ENCODE results near the gene CORO7.

The CORO7 gene

DNA sequence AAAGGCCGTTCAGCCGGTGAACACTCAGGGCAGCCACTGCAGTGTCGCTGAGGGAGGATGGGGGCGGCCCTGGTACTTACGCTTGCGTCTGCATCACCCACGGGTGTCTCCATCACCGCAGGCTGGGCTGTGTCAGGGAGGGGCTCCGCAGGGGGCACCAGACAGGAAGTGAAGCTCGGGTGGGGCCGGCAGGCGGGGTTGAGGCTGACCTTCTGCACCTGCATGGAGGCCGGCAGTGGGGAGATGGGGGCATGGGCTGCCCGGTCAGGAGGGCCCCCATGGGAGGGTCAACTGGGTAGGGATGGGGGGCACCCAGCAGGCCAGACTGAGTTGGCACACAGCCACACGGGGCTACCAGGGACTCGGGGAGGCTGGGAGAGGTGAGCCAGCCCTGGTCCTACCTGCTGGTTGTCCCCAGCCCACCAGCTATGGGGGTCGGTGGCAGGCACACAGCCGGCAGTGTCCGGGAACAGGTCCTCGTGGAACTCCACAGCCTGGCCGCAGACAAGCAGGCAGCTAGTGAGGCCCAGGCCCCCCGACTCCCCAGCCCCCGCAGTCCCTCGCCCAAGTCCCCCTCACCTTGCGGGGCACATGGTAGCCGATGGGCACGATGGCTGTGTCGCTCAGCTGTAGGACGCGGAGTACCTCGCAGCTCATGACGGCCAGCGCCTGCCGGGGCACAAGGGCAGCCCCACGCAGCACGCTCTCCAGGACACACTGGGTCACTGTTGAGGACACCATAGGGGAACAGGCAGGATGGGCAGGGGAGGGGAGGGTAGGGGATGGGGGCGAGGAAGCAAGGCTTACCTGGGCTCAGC, 52.0 kb downstream of the CORO7 start:
- POLR2A ChIA-PET, result no interaction called here
- TF ChIP-seq, protein P1, sequence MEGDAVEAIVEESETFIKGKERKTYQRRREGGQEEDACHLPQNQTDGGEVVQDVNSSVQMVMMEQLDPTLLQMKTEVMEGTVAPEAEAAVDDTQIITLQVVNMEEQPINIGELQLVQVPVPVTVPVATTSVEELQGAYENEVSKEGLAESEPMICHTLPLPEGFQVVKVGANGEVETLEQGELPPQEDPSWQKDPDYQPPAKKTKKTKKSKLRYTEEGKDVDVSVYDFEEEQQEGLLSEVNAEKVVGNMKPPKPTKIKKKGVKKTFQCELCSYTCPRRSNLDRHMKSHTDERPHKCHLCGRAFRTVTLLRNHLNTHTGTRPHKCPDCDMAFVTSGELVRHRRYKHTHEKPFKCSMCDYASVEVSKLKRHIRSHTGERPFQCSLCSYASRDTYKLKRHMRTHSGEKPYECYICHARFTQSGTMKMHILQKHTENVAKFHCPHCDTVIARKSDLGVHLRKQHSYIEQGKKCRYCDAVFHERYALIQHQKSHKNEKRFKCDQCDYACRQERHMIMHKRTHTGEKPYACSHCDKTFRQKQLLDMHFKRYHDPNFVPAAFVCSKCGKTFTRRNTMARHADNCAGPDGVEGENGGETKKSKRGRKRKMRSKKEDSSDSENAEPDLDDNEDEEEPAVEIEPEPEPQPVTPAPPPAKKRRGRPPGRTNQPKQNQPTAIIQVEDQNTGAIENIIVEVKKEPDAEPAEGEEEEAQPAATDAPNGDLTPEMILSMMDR (IDR thresholded peaks at IDR 0.05; ENCODE audit: insufficient read depth, low read length, missing control alignments), result no peak
- CTCF ChIA-PET, result interaction anchor here (0.8 to 8.8 kb wide), 3 partner anchors 11 to 39 kb away, joined by 3 to 174 read pairs (median 3); no protein-coding TSS in a partner anchor
- no peak for DNase-seq (ENCODE audit: low read depth, low spot score)
- no peak overlapping the region for H3K4me3 ChIP-seq (ENCODE audit: low read depth, low read length)

DNA sequence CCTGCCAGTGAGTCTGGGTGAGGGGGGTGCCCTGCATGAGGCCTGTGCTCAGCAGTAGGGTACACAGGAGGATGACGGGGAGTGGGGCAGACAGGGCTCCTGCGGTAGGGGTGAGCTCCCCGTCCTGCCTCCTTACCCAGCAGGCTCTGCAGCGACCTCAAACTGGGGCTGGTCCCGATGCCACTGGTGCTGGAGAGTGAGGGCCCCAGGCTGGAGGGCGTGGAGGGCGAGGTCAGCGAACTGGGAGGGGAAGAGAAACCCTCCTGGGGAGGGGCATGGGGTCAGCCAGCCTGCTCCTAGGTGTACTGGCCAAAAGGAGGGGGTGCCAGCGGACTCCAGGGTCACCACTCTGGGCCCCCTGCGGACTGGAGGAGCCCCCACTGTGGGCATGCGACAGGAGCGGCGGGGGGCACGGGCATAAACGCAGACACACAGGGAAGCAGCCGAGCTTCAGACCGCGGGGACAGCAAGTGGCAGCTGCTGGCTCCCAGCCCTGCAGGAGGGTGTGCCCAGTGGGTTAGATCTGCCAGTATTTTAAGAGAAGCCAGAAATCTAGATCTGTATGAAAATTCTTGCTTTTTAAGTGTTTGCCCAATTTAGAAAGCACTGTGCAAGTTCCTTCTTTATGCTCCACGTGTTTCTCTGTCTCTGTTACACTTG, 53.8 kb downstream of the CORO7 start:
- CTCF ChIA-PET, result interaction anchor here (1.5 to 8.8 kb wide), 5 partner anchors 11 to 41 kb away, joined by 6 to 317 read pairs (median 65); no protein-coding TSS in a partner anchor
- POLR2A ChIA-PET, result no interaction called here
- TF ChIP-seq, protein P1 (IDR thresholded peaks at IDR 0.05; ENCODE audit: insufficient read depth, low read length, missing control alignments), result no peak
- no peak overlapping the region for H3K4me3 ChIP-seq (ENCODE audit: low read depth, low read length)
- DNase-seq (ENCODE audit: low read depth, low spot score), result no peak

DNA sequence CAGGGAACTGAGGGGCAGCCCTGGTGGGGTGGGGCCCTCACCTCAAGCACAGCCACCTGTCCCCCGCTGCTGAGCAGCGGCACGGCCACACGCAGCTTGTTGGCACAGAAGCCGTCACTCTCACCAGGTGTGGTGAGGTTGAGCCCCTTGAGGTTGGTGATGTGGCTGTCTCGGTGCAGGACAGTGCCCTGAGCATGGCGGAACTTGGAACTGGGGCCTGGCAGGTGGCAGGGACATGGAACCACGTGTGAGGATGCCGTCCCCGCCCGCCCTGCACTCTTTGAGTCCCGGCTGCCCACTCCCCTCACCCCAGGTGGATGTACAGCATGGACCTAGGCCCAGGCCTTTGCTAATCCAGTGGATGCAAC, 54.5 kb downstream of the CORO7 start:
- H3K4me3 ChIP-seq (ENCODE audit: low read depth, low read length), result no peak overlapping the region
- ChIA-PET POLR2A (no interaction called here), CTCF (interaction anchor here (0.9 to 5.3 kb wide), 8 partner anchors 7 to 108 kb away, joined by 3 to 317 read pairs (median 19); partner anchors contain the start of gene VASN)
- no peak for DNase-seq (ENCODE audit: low read depth, low spot score)
- TF ChIP-seq, protein P1 (IDR thresholded peaks at IDR 0.05; ENCODE audit: insufficient read depth, low read length, missing control alignments), result no peak

DNA sequence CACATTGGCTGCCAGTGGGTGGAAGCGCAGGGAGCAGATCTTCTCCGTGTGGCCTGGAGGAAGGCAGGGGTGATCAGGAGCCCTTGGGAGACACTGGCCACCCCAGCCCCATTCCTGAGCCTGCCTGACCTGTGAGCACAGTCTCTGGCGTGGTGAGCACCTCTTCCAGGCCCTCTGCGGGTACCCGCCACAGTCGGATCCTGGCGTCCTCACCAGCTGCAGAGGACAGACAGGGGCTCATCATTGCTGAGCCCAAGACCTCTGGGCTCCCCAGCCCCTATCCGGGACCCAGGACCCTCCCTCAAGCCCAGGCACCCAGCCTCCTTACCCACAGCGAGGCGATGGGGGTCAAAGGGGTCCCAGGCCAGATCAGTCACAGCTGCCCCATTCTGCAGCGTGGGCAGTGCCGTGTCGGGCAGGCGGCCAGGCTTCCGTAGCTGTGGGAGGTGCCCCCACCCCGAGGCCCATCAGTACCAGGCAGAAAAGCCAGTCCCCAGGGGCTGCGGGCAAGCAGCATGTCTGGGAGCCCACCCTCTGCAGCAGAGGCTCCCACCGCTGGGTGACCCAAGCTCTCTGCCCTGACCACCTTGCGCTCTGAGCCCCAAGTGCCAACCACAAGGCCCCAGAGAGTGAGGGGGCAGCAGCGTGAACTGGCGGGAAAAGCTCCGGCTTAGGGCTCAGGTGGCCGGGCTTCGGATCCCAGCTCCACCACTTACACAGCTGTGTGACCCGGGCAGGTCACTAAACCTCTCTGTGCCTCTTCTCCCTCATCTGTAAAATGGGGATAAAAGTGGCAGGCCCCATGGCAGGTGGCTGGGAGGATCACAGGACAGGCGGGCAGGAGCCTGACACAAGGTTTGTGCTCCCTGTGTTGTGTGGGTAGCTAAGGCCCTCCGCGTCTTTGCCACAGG, 55.1 kb downstream of the CORO7 start:
- DNase-seq (ENCODE audit: low read depth, low spot score), result no peak
- CTCF ChIA-PET, result interaction anchor here (0.9 to 5.3 kb wide), 8 partner anchors 8 to 107 kb away, joined by 3 to 317 read pairs (median 19); partner anchors contain the start of gene VASN
- POLR2A ChIA-PET, result no interaction called here
- no peak overlapping the region for H3K4me3 ChIP-seq (ENCODE audit: low read depth, low read length)
- TF ChIP-seq, protein P1 (IDR thresholded peaks at IDR 0.05; ENCODE audit: insufficient read depth, low read length, missing control alignments), result no peak

DNA sequence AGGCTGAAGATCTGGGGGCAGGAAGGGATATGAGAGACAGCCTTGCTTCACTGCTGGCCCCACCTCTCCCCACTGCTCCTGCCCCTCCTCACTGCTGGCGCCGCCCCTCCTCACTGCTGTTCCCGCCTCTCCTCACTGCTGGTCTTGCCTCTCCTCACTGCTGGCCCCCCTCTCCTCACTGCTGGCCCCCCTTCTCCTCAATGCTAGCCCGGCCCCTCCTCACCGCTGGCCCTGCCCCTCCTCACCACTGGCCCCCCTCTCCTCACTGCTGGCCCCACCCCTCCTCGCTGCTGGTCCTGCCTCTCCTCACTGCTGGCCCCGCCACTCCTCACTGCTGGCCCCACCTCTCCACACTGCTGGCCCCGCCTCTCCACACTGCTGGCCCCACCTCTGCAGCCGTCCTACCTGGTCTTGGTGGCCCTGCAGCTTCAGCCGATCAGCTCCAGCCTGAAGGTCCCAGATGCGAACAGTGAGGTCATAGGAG, 55.8 kb downstream of the CORO7 start:
- DNase-seq (ENCODE audit: low read depth, low spot score), result no peak
- CTCF ChIA-PET, result interaction anchor here (1.6 to 5.3 kb wide), 9 partner anchors 9 to 106 kb away, joined by 6 to 317 read pairs (median 25); partner anchors contain the start of genes PAM16 and VASN
- TF ChIP-seq, protein P1 (IDR thresholded peaks at IDR 0.05; ENCODE audit: insufficient read depth, low read length, missing control alignments), result no peak
- POLR2A ChIA-PET, result no interaction called here
- H3K4me3 ChIP-seq (ENCODE audit: low read depth, low read length), result no peak overlapping the region

Measured in AG04449 (cell line).